H9 (cell line): ENCODE measurements around the gene PLEKHA4. TPM values are rescaled to one million over a fixed set of nuclear protein-coding genes. Genes with fewer than 3 reads are reported as not detected.

Source experiments
- DNase-seq: peaks from one replicate; pipeline ENCODE4 v3.0.0-alpha.2; 2017
- H2AFZ ChIP-seq: one replicate; pipeline ENCODE4 v1.6.1; 2013; ENCODE audit warnings: mild to moderate bottlenecking, low read length, control low read depth, moderate library complexity
- H2AK5ac ChIP-seq: 2 replicates; pipeline ENCODE4 v1.6.1; 2013; ENCODE audit warnings: low read length, control low read depth, mixed read lengths; ENCODE audit not compliant: insufficient read length
- H2BK120ac ChIP-seq: one replicate; pipeline ENCODE4 v1.6.1; 2013; ENCODE audit warnings: low read depth, mild to moderate bottlenecking, low read length, control low read depth, inconsistent platforms; ENCODE audit not compliant: poor library complexity, severe bottlenecking
- H2BK12ac ChIP-seq: 2 replicates; pipeline ENCODE4 v1.6.1; 2013; ENCODE audit warnings: low read length, control low read depth, mixed read lengths, low read depth; ENCODE audit not compliant: insufficient read length
- H2BK15ac ChIP-seq: 2 replicates; pipeline ENCODE4 v1.6.1; 2013; ENCODE audit warnings: low read depth, low read length, control low read depth
- H2BK20ac ChIP-seq: one replicate; pipeline ENCODE4 v1.6.1; 2013; ENCODE audit warnings: low read depth, mild to moderate bottlenecking, low read length, control low read depth, inconsistent platforms; ENCODE audit not compliant: poor library complexity, severe bottlenecking
- H2BK5ac ChIP-seq: 2 replicates; pipeline ENCODE4 v1.6.1; 2013; ENCODE audit warnings: low read length, control low read depth, mixed read lengths; ENCODE audit not compliant: insufficient read length
- H3K14ac ChIP-seq: 2 replicates; pipeline ENCODE4 v1.6.1; 2013; ENCODE audit warnings: low read length, control low read depth; ENCODE audit not compliant: insufficient read depth
- H3K18ac ChIP-seq: 2 replicates; pipeline ENCODE4 v1.6.1; 2013; ENCODE audit warnings: low read depth, mild to moderate bottlenecking, mixed read lengths, low read length, control low read depth; ENCODE audit not compliant: insufficient read length
- H3K23ac ChIP-seq: 2 replicates; pipeline ENCODE4 v1.6.1; 2013; ENCODE audit warnings: low read length, control low read depth, mixed read lengths, low read depth; ENCODE audit not compliant: insufficient read length
- H3K23me2 ChIP-seq: 2 replicates; pipeline ENCODE4 v1.6.1; 2013; ENCODE audit warnings: low read depth, mild to moderate bottlenecking, mixed read lengths, low read length, control low read depth; ENCODE audit not compliant: insufficient read length, poor library complexity, severe bottlenecking
- H3K27ac ChIP-seq: 2 replicates; pipeline ENCODE4 v1.5.1; 2013; ENCODE audit warnings: low read length, control low read depth, mixed read lengths, low read depth; ENCODE audit not compliant: insufficient read length
- H3K27me3 ChIP-seq: 2 replicates; pipeline ENCODE4 v1.6.1; 2013; ENCODE audit warnings: low read length, control low read depth, inconsistent platforms; ENCODE audit not compliant: insufficient read depth
- H3K4ac ChIP-seq: 2 replicates; pipeline ENCODE4 v1.6.1; 2013; ENCODE audit warnings: low read depth, mild to moderate bottlenecking, control low read depth, inconsistent platforms, low read length, moderate library complexity
- H3K4me1 ChIP-seq: 2 replicates; pipeline ENCODE4 v1.6.1; 2013; ENCODE audit warnings: low read length, control low read depth, inconsistent platforms; ENCODE audit not compliant: insufficient read depth
- H3K4me2 ChIP-seq: 2 replicates; pipeline ENCODE4 v1.6.1; 2013; ENCODE audit warnings: low read length, control low read depth, mixed read lengths; ENCODE audit not compliant: insufficient read length, insufficient read depth
- H3K56ac ChIP-seq: 2 replicates; pipeline ENCODE4 v1.6.1; 2013; ENCODE audit warnings: low read depth, mild to moderate bottlenecking, mixed read lengths, low read length, control low read depth; ENCODE audit not compliant: insufficient read length
- H3K79me1 ChIP-seq: 2 replicates; pipeline ENCODE4 v1.6.1; 2013; ENCODE audit warnings: low read depth, mild to moderate bottlenecking, moderate library complexity, low read length, control low read depth, inconsistent platforms; ENCODE audit not compliant: insufficient read depth, poor library complexity, severe bottlenecking
- H3K79me2 ChIP-seq: 2 replicates; pipeline ENCODE4 v1.6.1; 2013; ENCODE audit warnings: low read length, control low read depth, inconsistent platforms; ENCODE audit not compliant: insufficient read depth
- H3K9ac ChIP-seq: 2 replicates; pipeline ENCODE4 v1.6.1; 2013; ENCODE audit warnings: low read length, control low read depth, mixed read lengths; ENCODE audit not compliant: insufficient read length; ENCODE audit errors: extremely low read depth
- H3K9me3 ChIP-seq: one replicate; pipeline ENCODE4 v1.6.1; 2013; ENCODE audit warnings: low read depth, low read length, inconsistent platforms; ENCODE audit not compliant: control insufficient read depth
- H3T11ph ChIP-seq: one replicate; pipeline ENCODE4 v1.6.1; 2013; ENCODE audit warnings: mild to moderate bottlenecking, low read length, control low read depth, inconsistent platforms
- H4K20me1 ChIP-seq: one replicate; pipeline ENCODE4 v1.6.1; 2013; ENCODE audit not compliant: control insufficient read depth, insufficient read length, insufficient read depth
- H4K5ac ChIP-seq: 2 replicates; pipeline ENCODE4 v1.6.1; 2013; ENCODE audit warnings: low read depth, mild to moderate bottlenecking, mixed read lengths, low read length, control low read depth; ENCODE audit not compliant: insufficient read length
- H4K8ac ChIP-seq: replicated peaks from 2 replicates; pipeline ENCODE4 v1.6.1; 2013; ENCODE audit warnings: low read length, control low read depth, mixed read lengths, low read depth; ENCODE audit not compliant: insufficient read length
- H4K91ac ChIP-seq: 2 replicates; pipeline ENCODE4 v1.6.1; 2013; ENCODE audit warnings: low read depth, mild to moderate bottlenecking, moderate library complexity, mixed read lengths, low read length, control low read depth; ENCODE audit not compliant: insufficient read length
- H3K27ac Mint-ChIP-seq, 3 experiments: 2 replicates in 2 of 3; 3 replicates in 1 of 3; pipeline ENCODE4 v1.8.0; 2020 to 2021; ENCODE audit warnings: mixed read lengths in 3 of 3, mild to moderate bottlenecking in 1 of 3, moderate library complexity in 1 of 3
- H3K27me3 Mint-ChIP-seq: 2 replicates; pipeline ENCODE4 v1.8.0; 2021; ENCODE audit warnings: low read depth, mild to moderate bottlenecking, moderate library complexity, mixed read lengths
- H3K36me3 Mint-ChIP-seq, 3 experiments: 2 replicates in 2 of 3; 3 replicates in 1 of 3; pipeline ENCODE4 v1.8.0; 2020 to 2021; ENCODE audit warnings: low read depth in 3 of 3, mixed read lengths in 3 of 3; ENCODE audit not compliant: insufficient read depth in 1 of 3
- H3K4me1 Mint-ChIP-seq, 2 experiments: 2 replicates each; pipeline ENCODE4 v1.8.0; 2020; ENCODE audit warnings: mixed read lengths in 2 of 2
- H3K4me3 Mint-ChIP-seq, 2 experiments: 2 replicates in 1 of 2; 3 replicates in 1 of 2; pipeline ENCODE4 v1.8.0; 2020 to 2021; ENCODE audit warnings: mild to moderate bottlenecking in 2 of 2, mixed read lengths in 2 of 2, moderate library complexity in 1 of 2
- H3K9me3 Mint-ChIP-seq, 2 experiments: 2 replicates in 1 of 2; 3 replicates in 1 of 2; pipeline ENCODE4 v1.8.0; 2020; ENCODE audit warnings: mild to moderate bottlenecking in 2 of 2, mixed read lengths in 2 of 2, moderate library complexity in 1 of 2
- WGBS: extraction: QIAGEN DNeasy Blood & Tissue Kit; methylation state at CpG from one replicate; pipeline ENCODE4 v1.1.7; 2013; ENCODE audit warnings: missing lambda C conversion rate, low lambda C conversion rate, mixed read lengths; ENCODE audit not compliant: insufficient read length; ENCODE audit errors: extremely low coverage; 5-methylcytosine and 5-hydroxymethylcytosine counted together
- total RNA-seq: library from RNA; stranded (reverse); gene quantifications from 2 replicates; pipeline ENCODE4 v1.2.1, GENCODE V29; 2021
- TF ChIP-seq, protein P1 (sequence below): fragments of 200-600 bp; sonication (generic); conservative IDR thresholded peaks from 3 replicates; pipeline ENCODE4 v1.8.0; 2021; ENCODE audit warnings: antibody characterized with exemption, mild to moderate bottlenecking

Gene PLEKHA4
- total RNA-seq, 1 experiment from 2014 or later, result 15.3 TPM

DNA sequence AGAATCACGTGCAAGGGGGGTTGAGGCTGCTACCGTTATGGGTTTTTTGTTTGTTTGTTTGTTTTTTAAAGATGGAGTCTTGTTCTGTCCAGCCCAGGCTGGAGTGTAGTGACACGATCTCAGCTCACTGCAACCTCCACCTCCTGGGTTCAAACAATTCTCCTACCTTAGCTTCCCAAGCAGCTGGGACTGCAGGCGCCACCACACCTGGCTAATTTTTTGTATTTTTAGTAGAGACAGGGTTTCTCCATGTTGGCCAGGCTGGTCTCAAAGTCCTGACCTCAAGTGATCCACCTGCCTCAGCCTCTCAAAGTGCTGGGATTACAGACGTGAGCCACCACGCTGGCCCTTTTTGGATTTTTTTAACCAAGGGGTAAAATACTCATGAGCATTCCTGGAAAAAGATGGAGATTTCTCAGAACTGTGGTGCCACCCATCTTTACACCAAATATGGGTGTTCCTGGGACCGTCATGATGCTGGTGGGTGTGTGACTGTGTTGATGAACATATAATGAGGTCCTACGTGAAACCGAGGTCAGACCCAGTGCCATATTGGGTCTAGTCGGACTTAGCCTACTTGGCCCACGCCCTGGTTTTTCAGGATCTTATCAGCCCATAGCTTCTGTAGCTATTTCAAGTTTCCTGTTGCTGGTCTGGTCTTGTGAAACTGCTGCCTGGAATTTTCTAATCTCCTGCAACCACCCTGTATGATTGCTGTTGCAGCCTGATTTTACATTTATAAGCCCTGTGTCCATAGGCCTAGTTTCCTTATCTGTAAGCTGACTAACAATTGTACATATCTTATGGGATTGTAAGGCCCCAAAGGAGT lies 10.0 kb upstream of the PLEKHA4 start:
- DNase-seq, result no peak
- no CpG with 5 or more reads among the region's 11 CpGs for WGBS
- Histone ChIP-seq H3K4me1 (peaks cover under 1% of the 10 kb centered on the region), H3K23me2 (peaks cover 1% of the 10 kb centered on the region), H3K79me2 (peaks cover under 1% of the 10 kb centered on the region; the same call in 1 of the 2 replicates), H3T11ph (no peak overlapping the region), H2BK120ac (no peak overlapping the region), H4K8ac (no peak overlapping the region), H3K4ac (no peak overlapping the region), H2BK20ac (no peak overlapping the region), H3K27me3 (no peaks in the 10 kb centered on the region), H2BK5ac (no peak overlapping the region), H3K14ac (no peak overlapping the region), H3K9ac (no peak overlapping the region), H4K5ac (no peak overlapping the region), H2BK15ac (no peak overlapping the region), H4K91ac (no peak overlapping the region), H2BK12ac (no peak overlapping the region), H4K20me1 (no peaks in the 10 kb centered on the region), H3K18ac (no peak overlapping the region), H3K56ac (no peak overlapping the region), H3K9me3 (no peaks in the 10 kb centered on the region), H3K4me2 (no peak overlapping the region), H2AK5ac (no peak overlapping the region), H2AFZ (no peak overlapping the region), H3K27ac (no peak overlapping the region), H3K23ac (no peak overlapping the region), H3K79me1 (peaks cover 9% of the 10 kb centered on the region)
- TF ChIP-seq, protein P1, sequence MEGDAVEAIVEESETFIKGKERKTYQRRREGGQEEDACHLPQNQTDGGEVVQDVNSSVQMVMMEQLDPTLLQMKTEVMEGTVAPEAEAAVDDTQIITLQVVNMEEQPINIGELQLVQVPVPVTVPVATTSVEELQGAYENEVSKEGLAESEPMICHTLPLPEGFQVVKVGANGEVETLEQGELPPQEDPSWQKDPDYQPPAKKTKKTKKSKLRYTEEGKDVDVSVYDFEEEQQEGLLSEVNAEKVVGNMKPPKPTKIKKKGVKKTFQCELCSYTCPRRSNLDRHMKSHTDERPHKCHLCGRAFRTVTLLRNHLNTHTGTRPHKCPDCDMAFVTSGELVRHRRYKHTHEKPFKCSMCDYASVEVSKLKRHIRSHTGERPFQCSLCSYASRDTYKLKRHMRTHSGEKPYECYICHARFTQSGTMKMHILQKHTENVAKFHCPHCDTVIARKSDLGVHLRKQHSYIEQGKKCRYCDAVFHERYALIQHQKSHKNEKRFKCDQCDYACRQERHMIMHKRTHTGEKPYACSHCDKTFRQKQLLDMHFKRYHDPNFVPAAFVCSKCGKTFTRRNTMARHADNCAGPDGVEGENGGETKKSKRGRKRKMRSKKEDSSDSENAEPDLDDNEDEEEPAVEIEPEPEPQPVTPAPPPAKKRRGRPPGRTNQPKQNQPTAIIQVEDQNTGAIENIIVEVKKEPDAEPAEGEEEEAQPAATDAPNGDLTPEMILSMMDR, result no peak
- Mint-ChIP-seq H3K27me3 (no peaks in the 10 kb centered on the region), H3K36me3 (peaks cover 22 to 44% (median 40%) of the 10 kb centered on the region in 3 experiments), H3K4me1 (peaks cover 25 to 27% of the 10 kb centered on the region in 2 experiments), H3K27ac (peak overlapping the region in 1 of 3 experiments; percentile 80; a peak in 3 of 7 replicates), H3K4me3 (no peak overlapping the region), H3K9me3 (no peaks in the 10 kb centered on the region)
